ENCODE results near the gene TRAF1. TPM values are rescaled to one million over a fixed set of nuclear protein-coding genes. Genes with fewer than 3 reads are reported as not detected.

Gene TRAF1
- total RNA-seq, 1 donor from 2014 or later: 16.7 TPM

- Histone ChIP-seq H3K27ac (peak overlapping the region; percentile 96 to 99), H3K27me3 (no peaks in the 10 kb centered on the region), H3K36me3 (peaks cover 17 to 22% of the 10 kb centered on the region in 2 donors), H3K4me1 (peaks cover 4 to 11% of the 10 kb centered on the region in 2 donors), H3K9me3 (no peaks in the 10 kb centered on the region), H3K4me3 (peak overlapping the region; percentile 80 to 91)
- intact Hi-C loops (cut with DNase I): loop anchor here (5.0 kb wide), 1 partner anchor 42 kb away; no protein-coding TSS in a partner anchor
- no peak for TF ChIP-seq CTCF (IDR thresholded peaks at IDR 0.05)
- DNase-seq (ENCODE audit: low spot score in 2 of 2): no peak
Observed at GRCh38 chr9:120875643-120875953, 51.0 kb downstream of the TRAF1 start.

- DNase-seq (ENCODE audit: low spot score in 2 of 2): no peak
- H3K36me3 ChIP-seq: peaks cover 17 to 22% of the 10 kb centered on the region in 2 donors
- H3K4me3 ChIP-seq: peak overlapping the region in 1 of 2 donors; percentile 91
- H3K27ac ChIP-seq: peak overlapping the region; percentile 96 to 99
- intact Hi-C loops (cut with DNase I): loop anchor here (5.0 kb wide), 1 partner anchor 42 kb away; no protein-coding TSS in a partner anchor
- no peaks in the 10 kb centered on the region for H3K9me3 ChIP-seq
- H3K27me3 ChIP-seq: no peaks in the 10 kb centered on the region
- no peak for TF ChIP-seq CTCF (IDR thresholded peaks at IDR 0.05)
- peaks cover 4 to 11% of the 10 kb centered on the region in 2 donors for H3K4me1 ChIP-seq
Observed at GRCh38 chr9:120875195-120875565, 51.4 kb downstream of the TRAF1 start.

GRCh38 chr9:120874226-120875194 is 52.1 kb downstream of the TRAF1 start:
- TF ChIP-seq CTCF (IDR thresholded peaks at IDR 0.05): no peak
- DNase-seq (ENCODE audit: low spot score in 2 of 2): no peak
- peak overlapping the region; percentile 96 to 99 for H3K27ac ChIP-seq
- peaks cover 4 to 15% of the 10 kb centered on the region in 2 donors for H3K4me1 ChIP-seq
- H3K27me3 ChIP-seq: no peaks in the 10 kb centered on the region
- no peak overlapping the region for H3K4me3 ChIP-seq
- intact Hi-C loops (cut with DNase I): loop anchor here (5.0 kb wide), 1 partner anchor 43 kb away; no protein-coding TSS in a partner anchor
- peaks cover 17 to 22% of the 10 kb centered on the region in 2 donors for H3K36me3 ChIP-seq
- H3K9me3 ChIP-seq: no peaks in the 10 kb centered on the region

GRCh38 chr9:120873512-120873911 is 53.1 kb downstream of the TRAF1 start:
- H3K9me3 ChIP-seq: no peaks in the 10 kb centered on the region
- peaks cover 17 to 22% of the 10 kb centered on the region in 2 donors for H3K36me3 ChIP-seq
- no peak overlapping the region for H3K4me3 ChIP-seq
- intact Hi-C loops (cut with DNase I): no loop called here
- DNase-seq (ENCODE audit: low spot score in 2 of 2): no peak
- peak overlapping the region in 1 of 2 donors; percentile 11 for H3K27ac ChIP-seq
- no peak for TF ChIP-seq CTCF (IDR thresholded peaks at IDR 0.05)
- H3K27me3 ChIP-seq: no peaks in the 10 kb centered on the region
- peaks cover 4 to 19% of the 10 kb centered on the region in 2 donors for H3K4me1 ChIP-seq

- no peak for TF ChIP-seq CTCF (IDR thresholded peaks at IDR 0.05)
- Histone ChIP-seq H3K36me3 (peaks cover 17 to 22% of the 10 kb centered on the region in 2 donors), H3K27me3 (no peaks in the 10 kb centered on the region), H3K9me3 (no peaks in the 10 kb centered on the region), H3K4me3 (no peak overlapping the region), H3K4me1 (peaks cover 8 to 22% of the 10 kb centered on the region in 2 donors), H3K27ac (peak overlapping the region in 1 of 2 donors; percentile 11)
- no peak for DNase-seq (ENCODE audit: low spot score in 2 of 2)
- intact Hi-C loops (cut with DNase I): no loop called here
Observed at GRCh38 chr9:120872791-120873502, 53.6 kb downstream of the TRAF1 start.

All from ascending aorta (tissue), 2 donors.